Measurements from ENCODE around the gene CNST.

DNA sequence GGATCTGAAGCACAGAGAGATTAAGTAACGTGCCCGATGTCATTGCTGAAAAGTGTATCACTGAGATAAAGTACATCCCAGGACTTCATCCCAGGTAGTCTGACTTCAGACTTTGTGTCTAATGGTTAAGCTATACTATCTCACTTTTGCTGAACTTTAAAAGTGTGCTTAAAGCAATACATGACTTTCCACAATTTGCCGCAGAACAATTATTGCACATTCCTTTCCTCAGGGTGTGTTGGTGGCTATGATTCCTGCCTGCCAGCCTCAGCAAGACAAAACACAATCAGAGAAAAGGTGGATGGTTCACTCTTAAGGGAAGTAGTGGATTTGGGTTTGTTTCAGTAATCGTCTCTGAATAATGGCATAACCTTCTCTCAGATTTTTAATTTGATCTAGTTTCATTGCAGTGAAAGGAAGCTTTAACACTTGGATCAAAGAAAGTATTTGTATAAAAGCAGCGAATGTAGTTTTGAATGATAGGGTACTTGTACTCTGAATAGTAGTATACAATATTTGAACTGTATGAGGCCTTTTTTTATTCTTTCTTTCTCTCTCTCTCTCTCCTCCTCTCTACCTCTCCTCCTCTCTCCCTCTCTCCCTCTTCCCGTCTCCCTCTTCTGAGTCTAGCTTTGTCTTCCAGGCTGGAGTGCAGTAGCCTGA lies 47.0 kb downstream of the CNST start:
- no peak for TF ChIP-seq POLR2AphosphoS5 (IDR thresholded peaks at IDR 0.05)
- TF ChIP-seq, protein P1, sequence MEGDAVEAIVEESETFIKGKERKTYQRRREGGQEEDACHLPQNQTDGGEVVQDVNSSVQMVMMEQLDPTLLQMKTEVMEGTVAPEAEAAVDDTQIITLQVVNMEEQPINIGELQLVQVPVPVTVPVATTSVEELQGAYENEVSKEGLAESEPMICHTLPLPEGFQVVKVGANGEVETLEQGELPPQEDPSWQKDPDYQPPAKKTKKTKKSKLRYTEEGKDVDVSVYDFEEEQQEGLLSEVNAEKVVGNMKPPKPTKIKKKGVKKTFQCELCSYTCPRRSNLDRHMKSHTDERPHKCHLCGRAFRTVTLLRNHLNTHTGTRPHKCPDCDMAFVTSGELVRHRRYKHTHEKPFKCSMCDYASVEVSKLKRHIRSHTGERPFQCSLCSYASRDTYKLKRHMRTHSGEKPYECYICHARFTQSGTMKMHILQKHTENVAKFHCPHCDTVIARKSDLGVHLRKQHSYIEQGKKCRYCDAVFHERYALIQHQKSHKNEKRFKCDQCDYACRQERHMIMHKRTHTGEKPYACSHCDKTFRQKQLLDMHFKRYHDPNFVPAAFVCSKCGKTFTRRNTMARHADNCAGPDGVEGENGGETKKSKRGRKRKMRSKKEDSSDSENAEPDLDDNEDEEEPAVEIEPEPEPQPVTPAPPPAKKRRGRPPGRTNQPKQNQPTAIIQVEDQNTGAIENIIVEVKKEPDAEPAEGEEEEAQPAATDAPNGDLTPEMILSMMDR (IDR thresholded peaks at IDR 0.05), result no peak

Data from gastroesophageal sphincter (tissue), 3 donors.